ENCODE measurements around the gene MYMK.

The MYMK gene

GRCh38 chr9:133468374-133468773 lies 56.4 kb downstream of the MYMK start:
- no peak for DNase-seq (ENCODE audit: low spot score)

GRCh38 chr9:133467101-133467500 lies 57.7 kb downstream of the MYMK start:
- DNase-seq (ENCODE audit: low spot score), result no peak

DNA sequence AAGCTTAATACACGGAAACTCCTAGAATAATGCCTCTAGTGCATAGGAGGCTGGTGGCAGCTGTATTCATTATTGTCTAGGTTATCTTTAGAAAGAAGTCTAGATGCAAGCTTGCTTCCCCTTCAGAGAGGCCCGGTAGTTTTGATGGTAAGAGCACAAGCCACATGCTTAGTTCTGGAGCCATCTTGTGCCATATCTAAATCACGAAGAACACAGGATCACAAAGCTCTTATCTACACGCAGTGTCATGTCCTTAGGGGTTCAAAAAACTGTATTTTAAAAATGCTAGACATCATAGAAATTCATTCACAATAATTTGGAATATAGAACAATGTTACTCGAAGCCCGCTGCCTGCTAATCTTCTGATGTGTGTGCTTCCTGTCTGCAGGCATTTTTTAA lies 58.8 kb downstream of the MYMK start:
- no peak for DNase-seq (ENCODE audit: low spot score)

- DNase-seq (ENCODE audit: low spot score), result no peak
These were observed 60.1 kb downstream of the MYMK start for GRCh38 chr9:133464638-133465037.

Data from CD4-positive, alpha-beta T cell treated with Interleukin-2 at 100 ng/mL for 4 hours (primary cell).